ENCODE data around the gene E4F1. TPM values are rescaled to one million over a fixed set of nuclear protein-coding genes. Genes with fewer than 3 reads are reported as not detected.

The E4F1 gene
- total and polyA plus RNA-seq, 9 of the 15 experiments (the other 6 are each of a cell fraction or from before 2014, with no cell fraction given): 0.48 to 94.9 (median 20.4) TPM

GRCh38 chr16:2199621-2200139 is 23.7 kb upstream of the E4F1 start:
- DNase-seq (ENCODE audit: extremely low read depth in 1 of 4, low spot score in 3 of 4) (no peak), ATAC-seq (no peak), FAIRE-seq (no peak)
- Histone ChIP-seq H3K79me2 (ENCODE audit: control insufficient read depth, insufficient read depth, low read length) (peaks cover 4% of the 10 kb centered on the region; the same call in 2 of the 3 replicates), H3K9ac (ENCODE audit: insufficient read depth in 1 of 2, low read depth in 2 of 2, low read length in 2 of 2) (peak overlapping the region in 1 of 2 experiments; percentile 56; a peak in 1 of 4 replicates), H3K9me1 (ENCODE audit: control insufficient read depth, insufficient read depth, low read length) (no peaks in the 10 kb centered on the region), H2AFZ (ENCODE audit: low read depth, low read length) (no peak overlapping the region), H3K4me2 (ENCODE audit: insufficient read depth, low read length) (no peak overlapping the region), H3K9me3 (replicated peaks; ENCODE audit: control insufficient read depth, insufficient read depth, low read depth, low read length) (no peaks in the 10 kb centered on the region), H3K27me3 (ENCODE audit: control insufficient read depth in 2 of 2, insufficient read depth in 2 of 2, low read length in 2 of 2) (peaks cover 0 to 5% of the 10 kb centered on the region in 2 experiments; a peak in 2 of 5 replicates), H3K36me3 (ENCODE audit: control insufficient read depth, insufficient read depth, low read length) (no peaks in the 10 kb centered on the region), H3K4me3 (no peak overlapping the region), H3K27ac (ENCODE audit: extremely low read depth, low read depth, low read length) (no peak overlapping the region), H4K20me1 (replicated peaks; ENCODE audit: control insufficient read depth, insufficient read depth, low read length) (0 out of 2 replicates have a peak, but pooled peaks cover under 1% of the 10 kb centered on the region), H3K4me1 (replicated peaks in 1 of 2; ENCODE audit: control insufficient read depth in 2 of 2, insufficient read depth in 2 of 2, low read length in 2 of 2) (peaks cover 5 to 46% of the 10 kb centered on the region in 2 experiments; a peak in 4 of 5 replicates)
- POLR2A ChIA-PET: interaction anchor here (0.9 to 1.2 kb wide), 4 partner anchors 9 to 44 kb away, joined by 3 to 6 read pairs (median 4); partner anchors contain the start of gene TRAF7
- in situ Hi-C loops (cut with MboI): no loop called here
- TF ChIP-seq ZNF124 (CRISPR knock-in tag; IDR thresholded peaks at IDR 0.05): no peak
- no peak for TF ChIP-seq TEAD4 (IDR thresholded peaks at IDR 0.05; ENCODE audit: low read length)
- no peak for TF ChIP-seq TEAD4 (CRISPR knock-in tag; IDR thresholded peaks at IDR 0.05; ENCODE audit: borderline replicate concordance)
- no peak for TF ChIP-seq MIER1 (IDR thresholded peaks at IDR 0.05; ENCODE audit: low read depth)
- no peak for TF ChIP-seq CBX3 (IDR thresholded peaks at IDR 0.05; ENCODE audit: borderline replicate concordance in 1 of 2, low read length in 2 of 2)
- TF ChIP-seq BRD4 (IDR thresholded peaks at IDR 0.05): no peak
- no peak for TF ChIP-seq FOXO4 (CRISPR knock-in tag; IDR thresholded peaks at IDR 0.05)
- no peak for TF ChIP-seq RREB1 (CRISPR knock-in tag; IDR thresholded peaks at IDR 0.05)
- no peak for TF ChIP-seq RFX5 (IDR thresholded peaks at IDR 0.05; ENCODE audit: low read depth, low read length)
- TF ChIP-seq ZNF280A (IDR thresholded peaks at IDR 0.05; ENCODE audit: low read depth, partially characterized antibody): no peak
- intact Hi-C loops (cut with micrococcal nuclease): loop anchor here (5.0 kb wide), 2 partner anchors 53 to 298 kb away; partner anchors contain the start of gene ECI1
- CTCF ChIA-PET (ENCODE audit: low intra/inter-chr PET ratio): no interaction called here
- BruUV-seq (replicated peaks): no TSS peak
- 42% methylated on average over 14 of the region's 14 CpGs for whole genome bisulfite sequencing (ENCODE audit: insufficient coverage, low coverage, missing lambda C conversion rate)

All from K562 (cell line).